CD4-positive, alpha-beta T cell (primary cell): ENCODE results near the gene SPATS2L. TPM values are rescaled to one million over a fixed set of nuclear protein-coding genes. Genes with fewer than 3 reads are reported as not detected.

Experiments used
- ATAC-seq: fragments of 200-7000 bp; cut with Tn5 transposase; one replicate; pipeline ENCODE4 v1.10.0; 2022; ENCODE audit warnings: mild to moderate bottlenecking; ENCODE audit not compliant: poor library complexity
- CTCF ChIA-PET: fragments of 350-600 bp; sonication (Branson Sonifier 250); formaldehyde crosslinking; loops from one replicate; lab custom pipeline; 2021; ENCODE audit warnings: antibody characterized with exemption, inconsistent platforms; lab: Charles Lee
- POLR2A ChIA-PET: fragments of 350-600 bp; sonication (Branson Sonifier 250); formaldehyde crosslinking; loops from one replicate; lab custom pipeline; 2021; ENCODE audit warnings: antibody characterized with exemption, inconsistent platforms; lab: Charles Lee
- DNase-seq, 14 experiments: peaks; one replicate each; pipeline ENCODE4 v3.0.0-alpha.2; 2013 to 2020; ENCODE audit warnings: mixed read lengths in 2 of 14
- H3K27ac ChIP-seq, 2 donors: one replicate each; pipeline versions ENCODE4 v1.5.1 to v1.7.0; 2013; ENCODE audit warnings: low read length in 2 of 2, low read depth in 1 of 2, mild to moderate bottlenecking in 1 of 2
- H3K27me3 ChIP-seq, 2 experiments: 1 replicate in 1 of 2; 2 replicates in 1 of 2; pipeline versions ENCODE4 v1.6.1 to v1.7.0; 2013; ENCODE audit warnings: low read length in 2 of 2, control low read depth in 1 of 2, mild to moderate bottlenecking in 1 of 2, moderate library complexity in 1 of 2; ENCODE audit not compliant: insufficient read depth in 2 of 2, control insufficient read depth in 1 of 2
- H3K36me3 ChIP-seq: one replicate; pipeline ENCODE4 v1.6.1; 2013; ENCODE audit warnings: low read length, control low read depth; ENCODE audit not compliant: insufficient read depth
- H3K4me1 ChIP-seq: one replicate; pipeline ENCODE4 v1.6.1; 2013; ENCODE audit warnings: low read length, control low read depth; ENCODE audit not compliant: insufficient read depth
- H3K4me3 ChIP-seq: one replicate; pipeline ENCODE4 v1.5.1; 2013; ENCODE audit warnings: mild to moderate bottlenecking, low read length, moderate library complexity
- H3K9me3 ChIP-seq, 2 experiments: 1 replicate in 1 of 2; 2 replicates in 1 of 2; pipeline versions ENCODE4 v1.6.1 to v1.7.0; 2013; ENCODE audit warnings: low read length in 2 of 2, mild to moderate bottlenecking in 2 of 2, control low read depth in 1 of 2, moderate library complexity in 1 of 2; ENCODE audit not compliant: control insufficient read depth in 1 of 2, insufficient read depth in 1 of 2
- H3K27ac Mint-ChIP-seq: one replicate; pipeline ENCODE4 v1.8.0; 2020; ENCODE audit warnings: mixed read lengths
- H3K27me3 Mint-ChIP-seq: one replicate; pipeline ENCODE4 v1.8.0; 2021; ENCODE audit warnings: mixed read lengths
- H3K36me3 Mint-ChIP-seq: one replicate; pipeline ENCODE4 v1.8.0; 2021; ENCODE audit warnings: low read depth, mixed read lengths
- H3K4me1 Mint-ChIP-seq: one replicate; pipeline ENCODE4 v1.8.0; 2021; ENCODE audit warnings: low read depth, mixed read lengths
- H3K4me3 Mint-ChIP-seq: one replicate; pipeline ENCODE4 v1.8.0; 2020; ENCODE audit warnings: mild to moderate bottlenecking, mixed read lengths
- H3K9me3 Mint-ChIP-seq: one replicate; pipeline ENCODE4 v1.8.0; 2020; ENCODE audit warnings: mixed read lengths
- CTCF ChIP-seq: fragments of 200-600 bp; IDR thresholded peaks from one replicate; pipeline ENCODE4 v1.8.0; 2022; ENCODE audit warnings: antibody characterized with exemption, mild to moderate bottlenecking
- intact Hi-C, 2 experiments: fragments of 100-400 bp; cut with DNase I in 1 of 2; cut with micrococcal nuclease in 1 of 2; formaldehyde crosslinking; loops; one replicate each; pipeline versions ENCODE4 v1.15.1 to v1.9.0; 2023 to 2025; cut with DNase I, micrococcal nuclease
- total RNA-seq, 174 experiments: library from RNA in 2 of 174; stranded (reverse) in 2 of 174; gene quantifications; one replicate each; pipeline ENCODE4 v1.2.3 and lab custom pipeline; 2021 to 2026

Gene SPATS2L
- total RNA-seq, 2 experiments from 2014 or later: 4.0 to 4.4 TPM

- no peak for TF ChIP-seq CTCF
- H3K9me3 Mint-ChIP-seq: no peaks in the 10 kb centered on the region
- Histone ChIP-seq H3K27ac (no peak overlapping the region), H3K27me3 (no peaks in the 10 kb centered on the region), H3K4me1 (no peaks in the 10 kb centered on the region), H3K36me3 (no peaks in the 10 kb centered on the region), H3K9me3 (no peaks in the 10 kb centered on the region), H3K4me3 (no peak overlapping the region)
- no peaks in the 10 kb centered on the region for H3K36me3 Mint-ChIP-seq
- no peaks in the 10 kb centered on the region for H3K27me3 Mint-ChIP-seq
- H3K4me3 Mint-ChIP-seq: no peak overlapping the region
- no peak for ATAC-seq
- no peak for DNase-seq
- intact Hi-C loops: no loop called here
- no peak overlapping the region for H3K27ac Mint-ChIP-seq
- ChIA-PET CTCF (no interaction called here), POLR2A (interaction anchor here (0.7 kb wide), 1 partner anchor 1319 kb away, joined by 3 read pairs; no protein-coding TSS in a partner anchor)
- no peaks in the 10 kb centered on the region for H3K4me1 Mint-ChIP-seq
These were observed 14.5 kb downstream of the SPATS2L start for GRCh38 chr2:200320991-200321390.

DNA sequence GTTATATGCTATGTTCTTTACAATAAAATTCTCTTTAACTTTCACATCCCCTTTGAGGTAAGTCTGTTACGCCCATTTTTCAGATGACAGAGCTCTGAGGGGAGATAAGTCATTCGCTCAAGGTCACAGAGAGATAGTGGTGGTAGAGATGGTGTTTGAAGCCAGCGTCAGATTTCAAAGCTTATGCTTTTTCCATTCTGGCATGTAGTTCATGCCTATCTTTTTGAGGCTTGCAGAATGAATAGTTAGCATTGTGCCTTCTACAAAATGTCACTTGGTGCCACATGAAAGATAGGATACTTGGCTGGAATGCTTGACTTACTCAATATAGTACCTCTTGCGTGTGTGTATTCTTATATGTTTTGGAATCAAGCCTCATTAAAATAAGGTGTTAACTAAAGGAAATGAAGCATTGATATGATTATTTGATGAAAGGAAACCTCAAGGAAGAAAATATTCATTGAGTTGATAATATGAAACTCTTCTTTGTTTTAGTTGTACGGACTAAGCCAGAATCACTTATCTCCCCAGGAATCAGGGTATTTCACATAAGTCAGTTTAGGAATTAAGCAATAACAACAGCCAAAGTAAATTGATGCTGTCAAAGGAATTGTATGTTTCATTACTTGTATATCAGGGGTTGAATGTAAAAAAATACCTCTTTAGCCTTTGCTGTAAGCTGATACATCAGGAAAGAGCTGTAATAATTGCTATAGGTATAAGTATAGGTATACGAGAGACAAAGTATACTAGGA is 15.5 kb downstream of the SPATS2L start:
- CTCF ChIA-PET: interaction anchor here (1.6 kb wide), 1 partner anchor 12 kb away, joined by 3 read pairs; no protein-coding TSS in a partner anchor
- TF ChIP-seq CTCF: no peak
- DNase-seq: no peak
- Histone ChIP-seq H3K27ac (no peak overlapping the region), H3K36me3 (no peaks in the 10 kb centered on the region), H3K9me3 (no peaks in the 10 kb centered on the region), H3K4me1 (no peaks in the 10 kb centered on the region), H3K27me3 (no peaks in the 10 kb centered on the region), H3K4me3 (no peak overlapping the region)
- no peak for ATAC-seq
- POLR2A ChIA-PET: interaction anchor here (1.1 kb wide), 1 partner anchor 146 kb away, joined by 4 read pairs; no protein-coding TSS in a partner anchor
- Mint-ChIP-seq H3K9me3 (no peaks in the 10 kb centered on the region), H3K4me1 (no peaks in the 10 kb centered on the region), H3K27me3 (no peaks in the 10 kb centered on the region), H3K36me3 (no peaks in the 10 kb centered on the region), H3K27ac (no peak overlapping the region), H3K4me3 (no peak overlapping the region)
- intact Hi-C loops: no loop called here

DNA sequence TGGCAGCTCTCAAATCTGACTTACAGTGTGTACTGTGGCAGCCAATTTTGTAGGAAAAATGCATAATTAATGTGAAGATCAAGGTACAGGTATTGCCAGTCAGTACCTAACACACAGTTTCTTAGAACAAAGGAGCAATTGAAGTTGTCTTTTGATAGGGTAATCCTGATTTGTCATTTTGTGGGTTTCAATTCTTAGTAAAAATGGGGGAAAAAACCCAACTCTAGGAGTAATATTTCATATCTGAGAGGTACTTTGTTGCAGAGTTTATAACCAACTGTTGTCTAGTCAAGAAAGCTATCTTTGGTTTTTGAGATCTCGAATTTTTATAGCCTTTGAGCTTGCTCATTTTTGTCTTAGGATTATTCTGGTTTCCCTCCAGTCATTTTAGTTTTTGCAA is 16.1 kb downstream of the SPATS2L start:
- no peaks in the 10 kb centered on the region for H3K4me1 ChIP-seq
- Mint-ChIP-seq H3K36me3 (no peaks in the 10 kb centered on the region), H3K27ac (no peak overlapping the region), H3K27me3 (no peaks in the 10 kb centered on the region), H3K4me3 (no peak overlapping the region), H3K4me1 (no peaks in the 10 kb centered on the region), H3K9me3 (no peaks in the 10 kb centered on the region)
- ATAC-seq: no peak
- TF ChIP-seq CTCF: no peak
- H3K27ac ChIP-seq: no peak overlapping the region
- H3K36me3 ChIP-seq: no peaks in the 10 kb centered on the region
- no peak for DNase-seq
- no peaks in the 10 kb centered on the region for H3K27me3 ChIP-seq
- H3K9me3 ChIP-seq: no peaks in the 10 kb centered on the region
- POLR2A ChIA-PET: interaction anchor here (1.1 kb wide), 1 partner anchor 145 kb away, joined by 4 read pairs; no protein-coding TSS in a partner anchor
- no peak overlapping the region for H3K4me3 ChIP-seq
- CTCF ChIA-PET: interaction anchor here (1.6 kb wide), 1 partner anchor 13 kb away, joined by 3 read pairs; no protein-coding TSS in a partner anchor
- intact Hi-C loops: no loop called here
